ENCODE data around the gene OSBPL8.

- TF ChIP-seq CTCF (IDR thresholded peaks at IDR 0.05) (no peak), POLR2A (IDR thresholded peaks at IDR 0.05) (no peak)
Observed at GRCh38 chr12:76383988-76384387, 175.6 kb downstream of the OSBPL8 start.
